CD8-positive, alpha-beta memory T cell (primary cell): ENCODE measurements around the gene ARX. TPM values are rescaled to one million over a fixed set of nuclear protein-coding genes. Genes with fewer than 3 reads are reported as not detected.
A peak's percentile ranks its signal among the peaks of the same experiment; 100 is the strongest.

Source experiments
- CTCF ChIA-PET: fragments of 350-600 bp; sonication (Branson Sonifier 250); formaldehyde crosslinking; loops from one replicate; lab custom pipeline; 2021; ENCODE audit warnings: antibody characterized with exemption; lab: Charles Lee
- POLR2A ChIA-PET: fragments of 350-600 bp; sonication (Branson Sonifier 250); formaldehyde crosslinking; loops from one replicate; lab custom pipeline; 2021; ENCODE audit warnings: antibody characterized with exemption; lab: Charles Lee
- DNase-seq, 5 donors: peaks; one replicate each; pipeline versions ENCODE4 v3.0.0 to v3.0.0-alpha.2; 2020 to 2022; ENCODE audit warnings: mixed read lengths in 1 of 5
- H3K27ac ChIP-seq: one replicate; pipeline ENCODE4 v1.7.0; 2013; ENCODE audit warnings: low read depth, mild to moderate bottlenecking, low read length, moderate library complexity
- H3K27me3 ChIP-seq: 2 replicates; pipeline ENCODE4 v1.7.0; 2013; ENCODE audit warnings: low read length, mild to moderate bottlenecking; ENCODE audit not compliant: insufficient read depth, poor library complexity, severe bottlenecking
- H3K36me3 ChIP-seq: 2 replicates; pipeline ENCODE4 v1.7.0; 2013; ENCODE audit warnings: mild to moderate bottlenecking, low read length, moderate library complexity; ENCODE audit not compliant: insufficient read depth
- H3K4me1 ChIP-seq: 2 replicates; pipeline ENCODE4 v1.7.0; 2013; ENCODE audit warnings: mild to moderate bottlenecking, low read length, moderate library complexity; ENCODE audit not compliant: insufficient read depth
- H3K4me3 ChIP-seq: 2 replicates; pipeline ENCODE4 v1.7.0; 2013; ENCODE audit warnings: mild to moderate bottlenecking, low read length
- H3K9me3 ChIP-seq: 2 replicates; pipeline ENCODE4 v1.7.0; 2013; ENCODE audit warnings: mild to moderate bottlenecking, low read length
- H3K27ac Mint-ChIP-seq, 8 donors: one replicate each; pipeline ENCODE4 v1.8.0; 2020 to 2021; ENCODE audit warnings: mixed read lengths in 8 of 8, mild to moderate bottlenecking in 6 of 8, inconsistent platforms in 3 of 8, moderate library complexity in 3 of 8
- H3K27me3 Mint-ChIP-seq, 2 donors: one replicate each; pipeline ENCODE4 v1.8.0; 2020 to 2021; ENCODE audit warnings: mixed read lengths in 2 of 2, mild to moderate bottlenecking in 1 of 2, moderate library complexity in 1 of 2
- H3K36me3 Mint-ChIP-seq, 3 donors: one replicate each; pipeline ENCODE4 v1.8.0; 2020 to 2021; ENCODE audit warnings: mixed read lengths in 3 of 3, inconsistent platforms in 1 of 3, mild to moderate bottlenecking in 1 of 3
- H3K4me1 Mint-ChIP-seq, 3 donors: one replicate each; pipeline ENCODE4 v1.8.0; 2020 to 2021; ENCODE audit warnings: mixed read lengths in 3 of 3, inconsistent platforms in 1 of 3, mild to moderate bottlenecking in 1 of 3
- H3K4me3 Mint-ChIP-seq, 7 donors: one replicate each; pipeline ENCODE4 v1.8.0; 2020 to 2021; ENCODE audit warnings: mixed read lengths in 7 of 7, mild to moderate bottlenecking in 6 of 7, moderate library complexity in 4 of 7, inconsistent platforms in 2 of 7
- H3K9me3 Mint-ChIP-seq, 5 donors: one replicate each; pipeline ENCODE4 v1.8.0; 2020 to 2022; ENCODE audit warnings: mixed read lengths in 5 of 5, mild to moderate bottlenecking in 3 of 5, moderate library complexity in 2 of 5, inconsistent platforms in 1 of 5
- polyA plus RNA-seq: library from polyadenylated mRNA; unstranded; fragments of 300-500 nt; fragmentation: Illumina TruSeq; gene quantifications from one replicate; pipeline ENCODE4 v1.2.3, GENCODE V29; 2021
- total RNA-seq, 2 experiments: library from RNA; stranded (reverse); gene quantifications; one replicate each; pipeline ENCODE4 v1.2.3, GENCODE V29; 2021

Gene ARX
- total and polyA plus RNA-seq, 3 experiments from 2014 or later, result not detected

- no peak overlapping the region for H3K4me3 ChIP-seq
- H3K36me3 ChIP-seq, result no peaks in the 10 kb centered on the region
- Mint-ChIP-seq H3K4me1 (peaks cover 12 to 28% (median 19%) of the 10 kb centered on the region in 3 donors), H3K27me3 (peaks cover 44 to 62% of the 10 kb centered on the region in 2 donors), H3K27ac (no peak overlapping the region), H3K36me3 (no peaks in the 10 kb centered on the region), H3K4me3 (peak overlapping the region; percentile 44 to 89 (median 57)), H3K9me3 (peaks cover 0 to 6% (median 2%) of the 10 kb centered on the region in 5 donors)
- H3K27ac ChIP-seq, result no peak overlapping the region
- H3K4me1 ChIP-seq, result no peaks in the 10 kb centered on the region
- DNase-seq, result no peak
- H3K27me3 ChIP-seq, result peaks cover 9% of the 10 kb centered on the region
- CTCF ChIA-PET, result interaction anchor here (1.2 kb wide), 1 partner anchor 8 kb away, joined by 5 read pairs; no protein-coding TSS in a partner anchor
- POLR2A ChIA-PET, result no interaction called here
- H3K9me3 ChIP-seq, result no peaks in the 10 kb centered on the region
Measured at GRCh38 chrX:25013632-25014365, 2.0 kb downstream of the ARX start.

DNA sequence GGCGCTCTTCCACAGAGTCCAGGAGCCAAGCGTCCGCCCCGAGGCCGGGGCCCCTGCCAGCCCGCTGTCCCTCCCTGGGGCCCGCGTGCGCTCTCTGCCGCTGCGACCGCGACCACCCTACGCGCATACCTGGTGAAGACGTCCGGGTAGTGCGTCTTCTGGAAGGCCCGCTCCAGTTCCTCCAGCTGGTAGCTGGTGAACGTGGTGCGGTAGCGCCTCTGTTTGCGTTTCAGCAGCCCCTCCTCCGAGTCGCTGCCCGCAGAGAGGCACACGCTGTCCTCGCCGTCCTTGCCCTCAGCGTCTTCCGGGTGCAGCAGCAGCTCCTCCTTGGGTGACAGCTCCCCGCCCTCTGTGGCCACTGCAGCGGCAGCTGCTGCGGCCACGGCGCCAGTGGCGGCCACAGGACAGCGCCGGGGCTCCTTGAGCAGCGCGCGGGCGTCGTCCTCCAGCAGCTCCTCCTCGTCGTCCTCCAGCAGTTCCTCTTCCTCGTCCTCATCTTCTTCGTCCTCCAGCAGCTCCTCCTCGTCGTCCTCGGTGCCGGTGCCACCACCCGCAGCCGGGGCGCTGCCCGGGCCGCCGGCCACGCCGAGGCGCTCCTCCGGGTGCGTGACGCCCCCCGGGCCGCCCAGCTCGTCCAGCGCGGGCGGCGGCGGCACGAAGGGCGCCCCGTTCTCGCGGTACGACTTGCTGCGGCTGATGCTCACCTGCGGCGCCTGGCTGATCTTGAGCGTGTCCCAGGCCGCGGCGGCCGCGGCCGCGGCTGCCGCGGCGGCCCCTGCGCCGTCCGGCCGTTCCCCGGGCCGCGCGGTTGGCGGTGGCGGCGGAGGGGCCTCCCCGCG is 2.8 kb downstream of the ARX start:
- peaks cover 41 to 63% of the 10 kb centered on the region in 2 donors for H3K27me3 Mint-ChIP-seq
- no peak for DNase-seq
- H3K4me1 Mint-ChIP-seq, result peaks cover 12 to 28% (median 19%) of the 10 kb centered on the region in 3 donors
- Histone ChIP-seq H3K9me3 (no peaks in the 10 kb centered on the region), H3K4me3 (no peak overlapping the region), H3K27ac (no peak overlapping the region), H3K36me3 (no peaks in the 10 kb centered on the region), H3K27me3 (peaks cover 10% of the 10 kb centered on the region), H3K4me1 (no peaks in the 10 kb centered on the region)
- ChIA-PET CTCF (interaction anchor here (1.2 kb wide), 1 partner anchor 9 kb away, joined by 5 read pairs; no protein-coding TSS in a partner anchor), POLR2A (no interaction called here)
- peak overlapping the region; percentile 35 to 79 (median 56) for H3K4me3 Mint-ChIP-seq
- H3K27ac Mint-ChIP-seq, result no peak overlapping the region
- H3K36me3 Mint-ChIP-seq, result no peaks in the 10 kb centered on the region
- H3K9me3 Mint-ChIP-seq, result peaks cover 0 to 6% (median 2%) of the 10 kb centered on the region in 5 donors

- DNase-seq, result no peak
- H3K9me3 ChIP-seq, result no peaks in the 10 kb centered on the region
- no peak overlapping the region for H3K27ac Mint-ChIP-seq
- CTCF ChIA-PET, result no interaction called here
- H3K27ac ChIP-seq, result no peak overlapping the region
- H3K4me3 ChIP-seq, result no peak overlapping the region
- H3K4me3 Mint-ChIP-seq, result peak overlapping the region; percentile 32 to 82 (median 72)
- H3K27me3 ChIP-seq, result peaks cover 13% of the 10 kb centered on the region
- no peaks in the 10 kb centered on the region for H3K36me3 ChIP-seq
- H3K4me1 Mint-ChIP-seq, result peaks cover 9 to 24% (median 14%) of the 10 kb centered on the region in 3 donors
- POLR2A ChIA-PET, result no interaction called here
- H3K4me1 ChIP-seq, result no peaks in the 10 kb centered on the region
- H3K36me3 Mint-ChIP-seq, result no peaks in the 10 kb centered on the region
- peaks cover 0 to 4% (median 2%) of the 10 kb centered on the region in 5 donors for H3K9me3 Mint-ChIP-seq
- H3K27me3 Mint-ChIP-seq, result peaks cover 42 to 65% of the 10 kb centered on the region in 2 donors
Measured at GRCh38 chrX:25012433-25012735, 3.4 kb downstream of the ARX start.

DNA sequence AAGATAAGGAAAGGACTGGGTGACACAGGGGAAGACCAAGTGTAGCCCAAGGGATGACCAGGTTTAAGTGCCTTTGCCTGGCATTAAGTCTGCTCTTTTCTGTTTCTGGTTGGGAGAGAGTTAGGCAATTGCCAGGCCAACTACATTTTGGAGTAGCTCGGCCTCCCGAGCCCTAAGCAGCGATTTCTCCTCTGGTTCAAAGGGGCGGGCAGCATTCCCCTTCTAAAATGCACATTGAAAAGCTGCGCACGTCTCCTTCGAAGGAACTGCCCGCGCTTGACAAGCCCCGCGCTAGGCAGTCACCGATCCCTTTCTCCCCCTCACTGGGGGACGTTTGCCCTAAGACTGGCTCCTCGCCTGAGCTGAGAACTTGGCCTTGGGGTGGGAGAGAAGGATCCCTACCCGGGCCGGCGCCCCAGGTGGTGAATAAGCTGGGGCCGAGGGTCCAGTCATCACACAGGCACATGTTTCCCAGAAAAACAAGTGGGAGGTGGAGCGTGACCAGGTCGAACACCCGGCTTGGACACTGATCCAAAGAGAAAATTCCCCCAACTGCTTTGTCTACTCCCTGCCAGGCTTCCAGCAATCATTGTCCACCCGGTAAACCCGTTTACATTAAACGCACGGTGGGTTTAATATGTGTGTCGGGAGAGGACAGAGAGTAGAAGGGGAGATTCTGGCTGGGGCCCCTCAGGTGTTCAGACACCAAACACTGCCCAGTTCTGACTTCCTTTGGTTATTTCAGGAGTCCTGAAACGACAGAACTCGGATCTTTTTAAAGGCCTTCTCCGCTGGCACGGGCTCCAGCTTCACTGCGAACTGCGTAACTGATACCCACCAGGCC is 4.0 kb downstream of the ARX start:
- Histone ChIP-seq H3K4me1 (no peaks in the 10 kb centered on the region), H3K36me3 (no peaks in the 10 kb centered on the region), H3K9me3 (no peaks in the 10 kb centered on the region), H3K4me3 (no peak overlapping the region), H3K27ac (no peak overlapping the region), H3K27me3 (peaks cover 7% of the 10 kb centered on the region)
- no peak overlapping the region for H3K27ac Mint-ChIP-seq
- peak overlapping the region in 6 of 7 donors; percentile 7 to 76 (median 64) for H3K4me3 Mint-ChIP-seq
- H3K27me3 Mint-ChIP-seq, result peaks cover 41 to 61% of the 10 kb centered on the region in 2 donors
- ChIA-PET POLR2A (no interaction called here), CTCF (interaction anchor here (1.3 kb wide), 1 partner anchor 9 kb away, joined by 5 read pairs; no protein-coding TSS in a partner anchor)
- H3K4me1 Mint-ChIP-seq, result peaks cover 6 to 24% (median 13%) of the 10 kb centered on the region in 3 donors
- DNase-seq, result no peak
- H3K36me3 Mint-ChIP-seq, result no peaks in the 10 kb centered on the region
- peaks cover 0 to 4% (median 2%) of the 10 kb centered on the region in 5 donors for H3K9me3 Mint-ChIP-seq

DNA sequence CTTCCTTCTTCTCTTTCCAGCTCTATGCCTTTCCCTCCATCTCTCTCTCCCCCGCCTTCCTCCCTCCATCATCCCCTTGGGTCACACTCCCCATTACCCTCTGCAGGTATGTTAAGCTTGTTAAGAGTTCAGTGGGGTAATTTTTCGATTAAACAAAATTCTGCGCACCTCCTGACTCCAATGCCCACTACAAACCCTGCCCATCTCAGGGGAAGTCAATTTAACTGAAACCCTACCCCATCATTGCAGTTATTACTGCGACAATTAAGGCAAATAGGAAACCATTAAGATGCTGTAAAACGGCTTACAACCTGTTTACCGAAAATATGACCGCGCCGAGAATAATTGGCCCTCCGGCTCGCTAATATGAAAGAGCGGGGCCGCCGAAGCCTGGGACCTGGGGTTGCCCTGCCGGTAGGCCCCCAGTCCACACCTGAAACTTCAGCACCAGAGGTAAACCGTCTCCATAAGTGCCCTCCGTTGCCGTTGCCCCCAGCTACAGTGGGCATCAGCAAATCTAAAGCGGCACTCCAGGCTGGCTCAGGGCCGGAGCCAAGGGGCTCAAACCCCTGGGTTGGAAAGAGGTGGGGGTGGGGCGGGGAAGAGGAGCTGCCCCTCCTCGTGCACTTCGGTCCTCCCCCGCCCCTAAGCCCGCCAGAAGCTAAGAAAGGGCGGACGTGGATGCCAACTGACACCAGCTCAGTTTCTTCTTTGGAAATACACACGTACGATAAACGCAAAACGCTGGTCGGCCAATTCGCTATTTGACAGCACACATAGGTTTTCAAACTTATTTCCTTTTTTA is 4.8 kb downstream of the ARX start:
- H3K27me3 ChIP-seq, result peaks cover 4% of the 10 kb centered on the region
- Mint-ChIP-seq H3K4me1 (peaks cover 10 to 32% (median 13%) of the 10 kb centered on the region in 3 donors), H3K4me3 (peak overlapping the region in 1 of 7 donors; percentile 33), H3K9me3 (peaks cover 0 to 2% (median 0%) of the 10 kb centered on the region in 5 donors), H3K27ac (no peak overlapping the region), H3K27me3 (peaks cover 42 to 61% of the 10 kb centered on the region in 2 donors), H3K36me3 (no peaks in the 10 kb centered on the region)
- no peaks in the 10 kb centered on the region for H3K9me3 ChIP-seq
- H3K4me1 ChIP-seq, result no peaks in the 10 kb centered on the region
- DNase-seq, result no peak
- H3K36me3 ChIP-seq, result no peaks in the 10 kb centered on the region
- H3K27ac ChIP-seq, result no peak overlapping the region
- H3K4me3 ChIP-seq, result no peak overlapping the region
- ChIA-PET POLR2A (no interaction called here), CTCF (interaction anchor here (1.3 kb wide), 1 partner anchor 10 kb away, joined by 5 read pairs; no protein-coding TSS in a partner anchor)

DNA sequence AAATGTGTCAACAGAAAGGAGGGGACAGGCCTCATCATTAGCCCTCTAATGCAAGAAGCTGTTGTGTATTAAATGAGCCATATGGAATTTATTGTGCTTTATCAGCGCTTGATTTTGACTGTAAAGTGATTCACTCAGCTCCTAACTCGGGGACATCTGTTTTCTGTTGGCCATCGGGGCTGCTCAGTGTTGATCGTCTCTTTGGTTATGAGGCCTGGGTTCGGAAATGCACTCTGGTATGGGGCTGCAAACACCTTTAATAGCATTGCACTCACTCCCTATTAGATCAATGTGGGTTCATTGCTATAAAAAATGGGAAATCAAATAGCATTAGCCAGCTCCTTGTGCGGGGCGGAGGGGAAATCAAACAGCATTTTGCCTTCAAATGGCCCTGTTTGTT is 6.4 kb downstream of the ARX start:
- no peak overlapping the region for H3K4me3 ChIP-seq
- POLR2A ChIA-PET, result no interaction called here
- Mint-ChIP-seq H3K36me3 (no peaks in the 10 kb centered on the region), H3K4me3 (no peak overlapping the region), H3K9me3 (peaks cover 0 to 2% (median 0%) of the 10 kb centered on the region in 5 donors), H3K27me3 (peaks cover 38 to 58% of the 10 kb centered on the region in 2 donors), H3K4me1 (peaks cover 7 to 34% (median 11%) of the 10 kb centered on the region in 3 donors), H3K27ac (no peak overlapping the region)
- CTCF ChIA-PET, result no interaction called here
- no peaks in the 10 kb centered on the region for H3K4me1 ChIP-seq
- DNase-seq, result no peak
- no peaks in the 10 kb centered on the region for H3K36me3 ChIP-seq
- no peak overlapping the region for H3K27ac ChIP-seq
- no peaks in the 10 kb centered on the region for H3K9me3 ChIP-seq
- peaks cover 4% of the 10 kb centered on the region for H3K27me3 ChIP-seq
